GM19438 (cell line): ENCODE measurements around the gene RPP25L.

Experiments used
- ATAC-seq: cut with Tn5 transposase; IDR thresholded peaks from one replicate; pipeline ENCODE4 v1.9.1; 2021; ENCODE audit warnings: low read depth; ENCODE audit not compliant: unreplicated experiment

The RPP25L gene

GRCh38 chr9:34588671-34589635 is 22.9 kb downstream of the RPP25L start:
- no peak for ATAC-seq

GRCh38 chr9:34587271-34587670 is 24.6 kb downstream of the RPP25L start:
- ATAC-seq = no peak

- ATAC-seq = no peak
Measured at GRCh38 chr9:34585946-34586669, 25.8 kb downstream of the RPP25L start.

GRCh38 chr9:34584970-34585369 is 26.9 kb downstream of the RPP25L start:
- no peak for ATAC-seq

- ATAC-seq = no peak
Measured at GRCh38 chr9:34582787-34583186, 29.1 kb downstream of the RPP25L start.

- ATAC-seq = no peak
Measured at GRCh38 chr9:34581318-34581717, 30.6 kb downstream of the RPP25L start.

- ATAC-seq = no peak
Measured at GRCh38 chr9:34580358-34580757, 31.5 kb downstream of the RPP25L start.

- ATAC-seq = no peak
Measured at GRCh38 chr9:34579808-34580163, 32.1 kb downstream of the RPP25L start.

GRCh38 chr9:34579104-34579807 is 32.6 kb downstream of the RPP25L start:
- no peak for ATAC-seq

GRCh38 chr9:34578241-34579103 is 33.4 kb downstream of the RPP25L start:
- ATAC-seq = no peak

- ATAC-seq = no peak
Measured at GRCh38 chr9:34577400-34578240, 34.3 kb downstream of the RPP25L start.

GRCh38 chr9:34576597-34577399 is 35.1 kb downstream of the RPP25L start:
- ATAC-seq = no peak

GRCh38 chr9:34575862-34576596 is 35.9 kb downstream of the RPP25L start:
- ATAC-seq = no peak

- ATAC-seq = no peak
Measured at GRCh38 chr9:34575241-34575640, 36.7 kb downstream of the RPP25L start.

GRCh38 chr9:34574571-34574970 is 37.3 kb downstream of the RPP25L start:
- ATAC-seq = no peak

GRCh38 chr9:34573599-34574325 is 38.1 kb downstream of the RPP25L start:
- no peak for ATAC-seq

- no peak for ATAC-seq
Measured at GRCh38 chr9:34572628-34573027, 39.3 kb downstream of the RPP25L start.
